ENCODE data around the gene PRKAR1B.

GRCh38 chr7:691361-692045 lies 35.6 kb downstream of the PRKAR1B start:
- no peak for TF ChIP-seq POLR2A (IDR thresholded peaks at IDR 0.05)
- TF ChIP-seq CTCF (IDR thresholded peaks at IDR 0.05): no peak
